H9 (cell line): Measurements from ENCODE around the gene PARD6G. TPM values are rescaled to one million over a fixed set of nuclear protein-coding genes. Genes with fewer than 3 reads are reported as not detected.

Experiments used
- DNase-seq: peaks from one replicate; pipeline ENCODE4 v3.0.0-alpha.2; 2017
- H2AFZ ChIP-seq: one replicate; pipeline ENCODE4 v1.6.1; 2013; ENCODE audit warnings: mild to moderate bottlenecking, low read length, control low read depth, moderate library complexity
- H2AK5ac ChIP-seq: 2 replicates; pipeline ENCODE4 v1.6.1; 2013; ENCODE audit warnings: low read length, control low read depth, mixed read lengths; ENCODE audit not compliant: insufficient read length
- H2BK120ac ChIP-seq: one replicate; pipeline ENCODE4 v1.6.1; 2013; ENCODE audit warnings: low read depth, mild to moderate bottlenecking, low read length, control low read depth, inconsistent platforms; ENCODE audit not compliant: poor library complexity, severe bottlenecking
- H2BK12ac ChIP-seq: 2 replicates; pipeline ENCODE4 v1.6.1; 2013; ENCODE audit warnings: low read length, control low read depth, mixed read lengths, low read depth; ENCODE audit not compliant: insufficient read length
- H2BK15ac ChIP-seq: 2 replicates; pipeline ENCODE4 v1.6.1; 2013; ENCODE audit warnings: low read depth, low read length, control low read depth
- H2BK20ac ChIP-seq: one replicate; pipeline ENCODE4 v1.6.1; 2013; ENCODE audit warnings: low read depth, mild to moderate bottlenecking, low read length, control low read depth, inconsistent platforms; ENCODE audit not compliant: poor library complexity, severe bottlenecking
- H2BK5ac ChIP-seq: 2 replicates; pipeline ENCODE4 v1.6.1; 2013; ENCODE audit warnings: low read length, control low read depth, mixed read lengths; ENCODE audit not compliant: insufficient read length
- H3K14ac ChIP-seq: 2 replicates; pipeline ENCODE4 v1.6.1; 2013; ENCODE audit warnings: low read length, control low read depth; ENCODE audit not compliant: insufficient read depth
- H3K18ac ChIP-seq: 2 replicates; pipeline ENCODE4 v1.6.1; 2013; ENCODE audit warnings: low read depth, mild to moderate bottlenecking, mixed read lengths, low read length, control low read depth; ENCODE audit not compliant: insufficient read length
- H3K23ac ChIP-seq: 2 replicates; pipeline ENCODE4 v1.6.1; 2013; ENCODE audit warnings: low read length, control low read depth, mixed read lengths, low read depth; ENCODE audit not compliant: insufficient read length
- H3K23me2 ChIP-seq: 2 replicates; pipeline ENCODE4 v1.6.1; 2013; ENCODE audit warnings: low read depth, mild to moderate bottlenecking, mixed read lengths, low read length, control low read depth; ENCODE audit not compliant: insufficient read length, poor library complexity, severe bottlenecking
- H3K27ac ChIP-seq: 2 replicates; pipeline ENCODE4 v1.5.1; 2013; ENCODE audit warnings: low read length, control low read depth, mixed read lengths, low read depth; ENCODE audit not compliant: insufficient read length
- H3K27me3 ChIP-seq: 2 replicates; pipeline ENCODE4 v1.6.1; 2013; ENCODE audit warnings: low read length, control low read depth, inconsistent platforms; ENCODE audit not compliant: insufficient read depth
- H3K4ac ChIP-seq: 2 replicates; pipeline ENCODE4 v1.6.1; 2013; ENCODE audit warnings: low read depth, mild to moderate bottlenecking, control low read depth, inconsistent platforms, low read length, moderate library complexity
- H3K4me1 ChIP-seq: 2 replicates; pipeline ENCODE4 v1.6.1; 2013; ENCODE audit warnings: low read length, control low read depth, inconsistent platforms; ENCODE audit not compliant: insufficient read depth
- H3K4me2 ChIP-seq: 2 replicates; pipeline ENCODE4 v1.6.1; 2013; ENCODE audit warnings: low read length, control low read depth, mixed read lengths; ENCODE audit not compliant: insufficient read length, insufficient read depth
- H3K56ac ChIP-seq: 2 replicates; pipeline ENCODE4 v1.6.1; 2013; ENCODE audit warnings: low read depth, mild to moderate bottlenecking, mixed read lengths, low read length, control low read depth; ENCODE audit not compliant: insufficient read length
- H3K79me1 ChIP-seq: 2 replicates; pipeline ENCODE4 v1.6.1; 2013; ENCODE audit warnings: low read depth, mild to moderate bottlenecking, moderate library complexity, low read length, control low read depth, inconsistent platforms; ENCODE audit not compliant: insufficient read depth, poor library complexity, severe bottlenecking
- H3K79me2 ChIP-seq: 2 replicates; pipeline ENCODE4 v1.6.1; 2013; ENCODE audit warnings: low read length, control low read depth, inconsistent platforms; ENCODE audit not compliant: insufficient read depth
- H3K9ac ChIP-seq: 2 replicates; pipeline ENCODE4 v1.6.1; 2013; ENCODE audit warnings: low read length, control low read depth, mixed read lengths; ENCODE audit not compliant: insufficient read length; ENCODE audit errors: extremely low read depth
- H3K9me3 ChIP-seq: one replicate; pipeline ENCODE4 v1.6.1; 2013; ENCODE audit warnings: low read depth, low read length, inconsistent platforms; ENCODE audit not compliant: control insufficient read depth
- H3T11ph ChIP-seq: one replicate; pipeline ENCODE4 v1.6.1; 2013; ENCODE audit warnings: mild to moderate bottlenecking, low read length, control low read depth, inconsistent platforms
- H4K20me1 ChIP-seq: one replicate; pipeline ENCODE4 v1.6.1; 2013; ENCODE audit not compliant: control insufficient read depth, insufficient read length, insufficient read depth
- H4K5ac ChIP-seq: 2 replicates; pipeline ENCODE4 v1.6.1; 2013; ENCODE audit warnings: low read depth, mild to moderate bottlenecking, mixed read lengths, low read length, control low read depth; ENCODE audit not compliant: insufficient read length
- H4K8ac ChIP-seq: replicated peaks from 2 replicates; pipeline ENCODE4 v1.6.1; 2013; ENCODE audit warnings: low read length, control low read depth, mixed read lengths, low read depth; ENCODE audit not compliant: insufficient read length
- H4K91ac ChIP-seq: 2 replicates; pipeline ENCODE4 v1.6.1; 2013; ENCODE audit warnings: low read depth, mild to moderate bottlenecking, moderate library complexity, mixed read lengths, low read length, control low read depth; ENCODE audit not compliant: insufficient read length
- H3K27ac Mint-ChIP-seq, 3 experiments: 2 replicates in 2 of 3; 3 replicates in 1 of 3; pipeline ENCODE4 v1.8.0; 2020 to 2021; ENCODE audit warnings: mixed read lengths in 3 of 3, mild to moderate bottlenecking in 1 of 3, moderate library complexity in 1 of 3
- H3K27me3 Mint-ChIP-seq: 2 replicates; pipeline ENCODE4 v1.8.0; 2021; ENCODE audit warnings: low read depth, mild to moderate bottlenecking, moderate library complexity, mixed read lengths
- H3K36me3 Mint-ChIP-seq, 3 experiments: 2 replicates in 2 of 3; 3 replicates in 1 of 3; pipeline ENCODE4 v1.8.0; 2020 to 2021; ENCODE audit warnings: low read depth in 3 of 3, mixed read lengths in 3 of 3; ENCODE audit not compliant: insufficient read depth in 1 of 3
- H3K4me1 Mint-ChIP-seq, 2 experiments: 2 replicates each; pipeline ENCODE4 v1.8.0; 2020; ENCODE audit warnings: mixed read lengths in 2 of 2
- H3K4me3 Mint-ChIP-seq, 2 experiments: 2 replicates in 1 of 2; 3 replicates in 1 of 2; pipeline ENCODE4 v1.8.0; 2020 to 2021; ENCODE audit warnings: mild to moderate bottlenecking in 2 of 2, mixed read lengths in 2 of 2, moderate library complexity in 1 of 2
- H3K9me3 Mint-ChIP-seq, 2 experiments: 2 replicates in 1 of 2; 3 replicates in 1 of 2; pipeline ENCODE4 v1.8.0; 2020; ENCODE audit warnings: mild to moderate bottlenecking in 2 of 2, mixed read lengths in 2 of 2, moderate library complexity in 1 of 2
- CTCF ChIP-seq: fragments of 200-600 bp; sonication (generic); conservative IDR thresholded peaks from 3 replicates; pipeline ENCODE4 v1.8.0; 2021; ENCODE audit warnings: antibody characterized with exemption, mild to moderate bottlenecking
- WGBS: extraction: QIAGEN DNeasy Blood & Tissue Kit; methylation state at CpG from one replicate; pipeline ENCODE4 v1.1.7; 2013; ENCODE audit warnings: missing lambda C conversion rate, low lambda C conversion rate, mixed read lengths; ENCODE audit not compliant: insufficient read length; ENCODE audit errors: extremely low coverage; 5-methylcytosine and 5-hydroxymethylcytosine counted together
- total RNA-seq: library from RNA; stranded (reverse); gene quantifications from 2 replicates; pipeline ENCODE4 v1.2.1, GENCODE V29; 2021

The PARD6G gene
- total RNA-seq, 1 experiment from 2014 or later = 11.2 TPM

DNA sequence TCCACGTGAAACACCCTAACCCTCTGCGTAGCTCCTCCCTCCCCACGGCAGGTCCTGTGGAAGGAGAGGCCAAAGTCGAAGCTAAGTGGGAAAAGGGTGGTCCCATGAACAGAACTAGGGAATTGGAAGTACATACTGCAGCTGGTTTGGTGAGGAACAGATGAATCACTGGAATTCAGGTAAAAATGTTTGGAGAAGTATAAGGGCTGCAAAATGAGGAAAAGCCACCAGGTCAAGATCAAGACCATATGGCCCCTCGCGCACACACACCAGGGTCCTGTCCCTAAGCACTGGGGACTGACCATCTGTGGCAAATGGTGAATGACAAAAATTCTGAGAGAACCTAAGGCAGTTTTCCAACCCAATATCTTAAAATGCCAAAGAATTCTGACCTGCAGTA is 3.1 kb downstream of the PARD6G start:
- Histone ChIP-seq H3K4me1 (no peaks in the 10 kb centered on the region), H2BK12ac (no peak overlapping the region), H2BK15ac (no peak overlapping the region), H3K27me3 (no peaks in the 10 kb centered on the region; the same call in 1 of the 2 replicates), H3K9ac (no peak overlapping the region), H2BK120ac (no peak overlapping the region), H3K4me2 (no peak overlapping the region), H3K56ac (no peak overlapping the region), H3K23ac (no peak overlapping the region), H2AFZ (no peak overlapping the region), H2BK5ac (no peak overlapping the region), H3K14ac (no peak overlapping the region), H4K91ac (no peak overlapping the region), H3K4ac (no peak overlapping the region), H3K79me2 (peaks cover 2% of the 10 kb centered on the region; the same call in 1 of the 2 replicates), H4K20me1 (no peaks in the 10 kb centered on the region), H3T11ph (no peak overlapping the region), H2BK20ac (no peak overlapping the region), H2AK5ac (no peak overlapping the region), H4K8ac (no peak overlapping the region), H3K18ac (no peak overlapping the region), H4K5ac (no peak overlapping the region), H3K79me1 (no peaks in the 10 kb centered on the region), H3K27ac (no peak overlapping the region), H3K23me2 (peaks cover 9% of the 10 kb centered on the region), H3K9me3 (no peaks in the 10 kb centered on the region)
- Mint-ChIP-seq H3K36me3 (no peaks in the 10 kb centered on the region; a peak in 1 of 7 replicates), H3K4me3 (no peak overlapping the region), H3K27ac (peak overlapping the region in 1 of 3 experiments; percentile 9; a peak in 1 of 7 replicates), H3K4me1 (peaks cover 11 to 18% of the 10 kb centered on the region in 2 experiments), H3K9me3 (no peaks in the 10 kb centered on the region), H3K27me3 (peaks cover 13% of the 10 kb centered on the region)
- no peak for TF ChIP-seq CTCF
- no CpG with 5 or more reads among the region's 6 CpGs for WGBS
- no peak for DNase-seq
